ENCODE results near the gene PRKCA. TPM values are rescaled to one million over a fixed set of nuclear protein-coding genes. Genes with fewer than 3 reads are reported as not detected.

Gene PRKCA
- total and polyA plus RNA-seq, 4 donors, result 3.0 to 14.1 (median 5.4) TPM

DNA sequence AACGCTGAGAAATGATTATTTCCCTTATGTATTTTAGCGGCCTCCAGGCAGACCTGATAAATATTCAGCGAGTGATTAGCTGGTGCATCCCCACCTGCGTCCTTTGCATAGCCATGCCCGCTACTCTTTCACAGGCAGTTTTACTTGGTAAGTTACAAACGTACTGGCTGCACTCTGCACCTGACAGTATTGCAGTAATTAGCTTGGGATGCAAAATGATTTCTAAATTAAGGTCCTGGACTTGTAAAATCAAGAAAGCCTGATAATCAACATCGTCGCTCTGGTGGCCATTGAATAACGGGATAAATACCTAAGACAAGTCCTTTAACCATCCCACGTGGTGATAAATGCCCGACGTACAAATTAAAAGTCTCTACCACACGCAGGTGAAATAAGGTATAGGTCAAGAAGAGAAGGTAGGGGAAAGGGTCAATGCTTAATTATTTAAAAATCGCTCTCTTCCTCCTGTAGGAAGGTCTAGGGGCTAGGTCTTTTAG is 998 bp upstream of the PRKCA start:
- no peaks in the 10 kb centered on the region for H3K27me3 ChIP-seq (ENCODE audit: control insufficient read depth in 4 of 4, insufficient read depth in 4 of 4, low read length in 3 of 4)
- peak overlapping the region in 1 of 2 donors; percentile 64 for H3K27ac ChIP-seq (ENCODE audit: low read depth in 1 of 2, low read length in 2 of 2)
- H3K36me3 ChIP-seq (ENCODE audit: control insufficient read depth in 4 of 4, insufficient read depth in 3 of 4, low read depth in 1 of 4, low read length in 3 of 4), result no peaks in the 10 kb centered on the region
- WGBS, result 41% methylated on average over 14 of the region's 14 CpGs
- H3K9ac ChIP-seq (ENCODE audit: low read depth in 1 of 2, low read length in 2 of 2), result peak overlapping the region in 1 of 2 donors; percentile 68
- DNase-seq (ENCODE audit: low spot score), result no peak
- H3K9me3 ChIP-seq (ENCODE audit: control insufficient read depth in 4 of 4, low read length in 3 of 4), result no peaks in the 10 kb centered on the region
- peak overlapping the region; percentile 60 to 95 (median 73) for H3K4me3 ChIP-seq (ENCODE audit: low read depth in 1 of 3, low read length in 3 of 3)
- TF ChIP-seq FOXA2 (IDR thresholded peaks at IDR 0.05) (no peak), GABPA (IDR thresholded peaks at IDR 0.05 in 1 of 2, conservative IDR thresholded peaks at IDR 0.05 in 1 of 2) (no peak), HNF4G (IDR thresholded peaks at IDR 0.05) (no peak), FOXA1 (IDR thresholded peaks at IDR 0.05) (no peak), SP1 (IDR thresholded peaks at IDR 0.05) (no peak), NR2F2 (IDR thresholded peaks at IDR 0.05) (no peak), HNF4A (conservative IDR thresholded peaks at IDR 0.05) (no peak), EGR1 (IDR thresholded peaks at IDR 0.05; ENCODE audit: low read depth in 2 of 2) (no peak), YY1 (IDR thresholded peaks at IDR 0.05) (no peak), TAF1 (conservative IDR thresholded peaks at IDR 0.05) (no peak), JUND (IDR thresholded peaks at IDR 0.05) (no peak), RAD21 (IDR thresholded peaks at IDR 0.05) (no peak), RXRA (IDR thresholded peaks at IDR 0.05) (no peak)
- TF ChIP-seq, protein P1, sequence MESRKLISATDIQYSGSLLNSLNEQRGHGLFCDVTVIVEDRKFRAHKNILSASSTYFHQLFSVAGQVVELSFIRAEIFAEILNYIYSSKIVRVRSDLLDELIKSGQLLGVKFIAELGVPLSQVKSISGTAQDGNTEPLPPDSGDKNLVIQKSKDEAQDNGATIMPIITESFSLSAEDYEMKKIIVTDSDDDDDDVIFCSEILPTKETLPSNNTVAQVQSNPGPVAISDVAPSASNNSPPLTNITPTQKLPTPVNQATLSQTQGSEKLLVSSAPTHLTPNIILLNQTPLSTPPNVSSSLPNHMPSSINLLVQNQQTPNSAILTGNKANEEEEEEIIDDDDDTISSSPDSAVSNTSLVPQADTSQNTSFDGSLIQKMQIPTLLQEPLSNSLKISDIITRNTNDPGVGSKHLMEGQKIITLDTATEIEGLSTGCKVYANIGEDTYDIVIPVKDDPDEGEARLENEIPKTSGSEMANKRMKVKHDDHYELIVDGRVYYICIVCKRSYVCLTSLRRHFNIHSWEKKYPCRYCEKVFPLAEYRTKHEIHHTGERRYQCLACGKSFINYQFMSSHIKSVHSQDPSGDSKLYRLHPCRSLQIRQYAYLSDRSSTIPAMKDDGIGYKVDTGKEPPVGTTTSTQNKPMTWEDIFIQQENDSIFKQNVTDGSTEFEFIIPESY (IDR thresholded peaks at IDR 0.05), result no peak
- TF ChIP-seq, protein P2, sequence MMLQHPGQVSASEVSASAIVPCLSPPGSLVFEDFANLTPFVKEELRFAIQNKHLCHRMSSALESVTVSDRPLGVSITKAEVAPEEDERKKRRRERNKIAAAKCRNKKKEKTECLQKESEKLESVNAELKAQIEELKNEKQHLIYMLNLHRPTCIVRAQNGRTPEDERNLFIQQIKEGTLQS (IDR thresholded peaks at IDR 0.05), result no peak
- TF ChIP-seq, protein P3, sequence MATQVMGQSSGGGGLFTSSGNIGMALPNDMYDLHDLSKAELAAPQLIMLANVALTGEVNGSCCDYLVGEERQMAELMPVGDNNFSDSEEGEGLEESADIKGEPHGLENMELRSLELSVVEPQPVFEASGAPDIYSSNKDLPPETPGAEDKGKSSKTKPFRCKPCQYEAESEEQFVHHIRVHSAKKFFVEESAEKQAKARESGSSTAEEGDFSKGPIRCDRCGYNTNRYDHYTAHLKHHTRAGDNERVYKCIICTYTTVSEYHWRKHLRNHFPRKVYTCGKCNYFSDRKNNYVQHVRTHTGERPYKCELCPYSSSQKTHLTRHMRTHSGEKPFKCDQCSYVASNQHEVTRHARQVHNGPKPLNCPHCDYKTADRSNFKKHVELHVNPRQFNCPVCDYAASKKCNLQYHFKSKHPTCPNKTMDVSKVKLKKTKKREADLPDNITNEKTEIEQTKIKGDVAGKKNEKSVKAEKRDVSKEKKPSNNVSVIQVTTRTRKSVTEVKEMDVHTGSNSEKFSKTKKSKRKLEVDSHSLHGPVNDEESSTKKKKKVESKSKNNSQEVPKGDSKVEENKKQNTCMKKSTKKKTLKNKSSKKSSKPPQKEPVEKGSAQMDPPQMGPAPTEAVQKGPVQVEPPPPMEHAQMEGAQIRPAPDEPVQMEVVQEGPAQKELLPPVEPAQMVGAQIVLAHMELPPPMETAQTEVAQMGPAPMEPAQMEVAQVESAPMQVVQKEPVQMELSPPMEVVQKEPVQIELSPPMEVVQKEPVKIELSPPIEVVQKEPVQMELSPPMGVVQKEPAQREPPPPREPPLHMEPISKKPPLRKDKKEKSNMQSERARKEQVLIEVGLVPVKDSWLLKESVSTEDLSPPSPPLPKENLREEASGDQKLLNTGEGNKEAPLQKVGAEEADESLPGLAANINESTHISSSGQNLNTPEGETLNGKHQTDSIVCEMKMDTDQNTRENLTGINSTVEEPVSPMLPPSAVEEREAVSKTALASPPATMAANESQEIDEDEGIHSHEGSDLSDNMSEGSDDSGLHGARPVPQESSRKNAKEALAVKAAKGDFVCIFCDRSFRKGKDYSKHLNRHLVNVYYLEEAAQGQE (IDR thresholded peaks at IDR 0.05), result no peak
- TF ChIP-seq, protein P4, sequence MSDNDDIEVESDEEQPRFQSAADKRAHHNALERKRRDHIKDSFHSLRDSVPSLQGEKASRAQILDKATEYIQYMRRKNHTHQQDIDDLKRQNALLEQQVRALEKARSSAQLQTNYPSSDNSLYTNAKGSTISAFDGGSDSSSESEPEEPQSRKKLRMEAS (IDR thresholded peaks at IDR 0.05), result no peak
- TF ChIP-seq, protein P5, sequence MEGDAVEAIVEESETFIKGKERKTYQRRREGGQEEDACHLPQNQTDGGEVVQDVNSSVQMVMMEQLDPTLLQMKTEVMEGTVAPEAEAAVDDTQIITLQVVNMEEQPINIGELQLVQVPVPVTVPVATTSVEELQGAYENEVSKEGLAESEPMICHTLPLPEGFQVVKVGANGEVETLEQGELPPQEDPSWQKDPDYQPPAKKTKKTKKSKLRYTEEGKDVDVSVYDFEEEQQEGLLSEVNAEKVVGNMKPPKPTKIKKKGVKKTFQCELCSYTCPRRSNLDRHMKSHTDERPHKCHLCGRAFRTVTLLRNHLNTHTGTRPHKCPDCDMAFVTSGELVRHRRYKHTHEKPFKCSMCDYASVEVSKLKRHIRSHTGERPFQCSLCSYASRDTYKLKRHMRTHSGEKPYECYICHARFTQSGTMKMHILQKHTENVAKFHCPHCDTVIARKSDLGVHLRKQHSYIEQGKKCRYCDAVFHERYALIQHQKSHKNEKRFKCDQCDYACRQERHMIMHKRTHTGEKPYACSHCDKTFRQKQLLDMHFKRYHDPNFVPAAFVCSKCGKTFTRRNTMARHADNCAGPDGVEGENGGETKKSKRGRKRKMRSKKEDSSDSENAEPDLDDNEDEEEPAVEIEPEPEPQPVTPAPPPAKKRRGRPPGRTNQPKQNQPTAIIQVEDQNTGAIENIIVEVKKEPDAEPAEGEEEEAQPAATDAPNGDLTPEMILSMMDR (IDR thresholded peaks at IDR 0.05; ENCODE audit: low read depth, low read length, missing input control), result no peak
- H3K4me1 ChIP-seq (ENCODE audit: control insufficient read depth in 4 of 4, insufficient read depth in 4 of 4, low read length in 3 of 4), result peaks cover 6 to 22% (median 14%) of the 10 kb centered on the region in 4 donors

Data from liver (tissue), 9 donors.